ENCODE data around the gene RABEP1.

DNA sequence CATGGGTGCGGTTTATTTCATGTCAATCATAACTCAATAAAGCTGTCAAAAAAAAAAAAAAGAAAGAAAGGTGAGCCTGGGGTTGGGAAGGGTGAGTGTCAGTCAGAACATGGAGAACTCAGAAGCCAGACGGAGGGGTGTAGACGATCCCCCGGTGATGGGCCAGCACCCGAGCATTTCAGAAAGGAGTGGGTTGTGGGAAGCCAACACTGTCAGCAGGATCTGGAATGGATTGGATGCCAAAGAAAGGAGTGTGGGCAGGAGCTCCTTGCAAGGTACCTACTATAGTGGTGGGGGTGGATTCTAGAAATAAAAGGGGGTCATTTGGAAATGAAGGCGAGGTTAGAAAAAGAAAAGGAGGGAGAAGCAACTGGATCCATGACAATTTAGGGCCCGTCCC is 27.7 kb upstream of the RABEP1 start:
- TF ChIP-seq POLR2AphosphoS5 (IDR thresholded peaks at IDR 0.05; ENCODE audit: borderline replicate concordance, low read depth, low read length) = no peak
- TF ChIP-seq EZH2 (IDR thresholded peaks at IDR 0.05) = no peak
